Measurements from ENCODE around the gene SFI1.
A peak's percentile ranks its signal among the peaks of the same experiment; 100 is the strongest.

The SFI1 gene

DNA sequence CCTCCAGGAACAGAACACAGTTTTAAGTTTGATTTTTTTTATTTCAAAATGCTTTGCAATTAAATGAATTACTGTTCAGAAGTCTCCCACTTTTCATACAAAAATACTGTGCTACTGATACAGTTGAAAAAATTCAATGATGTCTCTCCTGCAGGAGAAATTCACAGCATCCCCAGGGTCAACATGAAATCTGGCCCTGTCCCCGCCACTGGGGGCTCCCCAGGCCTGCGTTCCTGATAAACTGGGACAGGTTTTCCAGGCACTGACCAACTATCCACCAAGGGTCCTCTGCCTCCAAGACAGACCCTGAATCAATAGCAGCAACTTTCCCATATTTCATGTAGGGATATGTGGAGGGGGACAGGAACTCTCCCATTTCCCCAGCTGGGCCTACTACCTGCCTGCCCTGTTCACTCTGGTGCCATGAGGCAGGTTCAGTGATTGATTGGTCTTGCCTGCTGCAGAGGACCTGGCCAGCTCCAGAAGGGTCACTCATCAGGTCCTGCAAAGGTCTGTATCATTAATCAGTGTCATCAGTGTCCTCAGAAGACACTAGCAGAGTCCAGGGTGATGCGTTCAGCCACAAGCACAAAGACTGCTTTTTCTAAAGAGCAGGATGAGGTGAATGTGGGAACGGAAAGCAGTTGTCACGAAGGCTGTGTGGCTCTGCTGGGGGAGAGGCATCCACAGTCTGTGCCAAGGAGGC lies 122.3 kb downstream of the SFI1 start:
- DNase-seq: no peak

DNA sequence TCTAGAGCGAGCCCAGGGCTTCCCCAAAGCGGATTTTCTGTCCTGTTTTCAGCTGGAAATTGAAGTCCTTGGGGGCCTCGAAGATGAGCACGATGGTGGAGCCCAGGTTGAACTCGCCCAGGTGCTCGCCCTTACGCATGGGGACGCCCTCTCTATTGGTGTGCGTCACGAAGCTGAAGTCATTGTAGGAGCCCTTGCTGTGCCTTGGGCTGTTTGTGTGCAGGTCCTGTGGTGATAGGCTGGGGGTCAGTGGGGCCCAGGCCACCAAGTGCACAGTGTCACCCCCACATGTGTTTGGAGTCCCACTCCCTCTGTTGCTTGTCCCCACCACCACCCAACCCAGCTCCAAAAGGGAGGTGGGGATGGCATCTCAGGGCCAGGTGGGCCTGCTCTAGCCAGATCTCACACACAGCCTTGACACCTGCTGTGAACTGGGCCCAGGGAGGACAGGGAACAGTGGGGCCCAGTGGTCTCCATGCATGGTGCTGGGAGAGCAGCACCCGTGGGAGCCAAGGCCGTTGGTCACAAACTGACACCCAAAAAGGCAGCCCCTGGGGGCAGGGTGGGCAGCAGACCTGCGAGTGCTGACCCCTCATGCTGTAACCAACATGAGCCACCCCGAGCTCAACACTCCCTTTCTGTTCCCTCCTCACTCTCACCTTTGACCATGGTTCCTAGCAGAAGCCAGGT lies 123.4 kb downstream of the SFI1 start:
- DNase-seq: no peak

DNA sequence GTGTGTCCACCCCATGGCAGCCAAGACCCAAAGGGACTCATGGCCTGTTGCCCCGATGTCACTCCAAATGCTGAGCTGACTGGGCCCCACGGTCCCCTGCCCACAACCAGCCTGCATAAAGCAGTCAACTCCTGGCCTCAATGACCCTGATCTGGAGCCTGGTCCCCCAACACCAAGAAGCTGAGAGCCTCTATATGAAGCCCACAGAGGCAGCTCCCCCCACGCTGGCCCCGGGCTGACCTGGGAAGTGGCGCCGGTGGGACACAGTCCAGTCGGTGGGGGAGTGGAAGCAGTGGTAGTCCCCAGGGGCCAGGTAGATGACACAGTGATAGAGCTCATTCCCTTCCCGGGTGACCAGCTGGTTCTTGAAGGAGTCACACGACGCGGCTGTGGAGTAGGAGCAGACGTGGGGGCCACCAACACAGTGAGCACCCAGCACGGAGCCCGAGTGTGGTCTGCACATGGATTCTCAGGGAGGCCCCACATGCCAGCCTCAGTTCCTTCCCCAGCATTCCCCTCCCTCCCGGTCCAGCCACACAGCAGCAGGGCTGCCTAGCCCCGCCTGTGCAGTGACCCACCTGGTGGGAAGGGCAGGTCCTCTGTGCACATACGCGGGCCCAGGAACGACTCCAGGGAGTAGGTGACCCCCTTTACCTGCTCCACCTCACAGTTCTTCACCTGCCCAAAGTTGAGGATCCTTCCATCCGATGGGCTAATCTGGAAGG lies 124.6 kb downstream of the SFI1 start:
- DNase-seq: no peak

DNA sequence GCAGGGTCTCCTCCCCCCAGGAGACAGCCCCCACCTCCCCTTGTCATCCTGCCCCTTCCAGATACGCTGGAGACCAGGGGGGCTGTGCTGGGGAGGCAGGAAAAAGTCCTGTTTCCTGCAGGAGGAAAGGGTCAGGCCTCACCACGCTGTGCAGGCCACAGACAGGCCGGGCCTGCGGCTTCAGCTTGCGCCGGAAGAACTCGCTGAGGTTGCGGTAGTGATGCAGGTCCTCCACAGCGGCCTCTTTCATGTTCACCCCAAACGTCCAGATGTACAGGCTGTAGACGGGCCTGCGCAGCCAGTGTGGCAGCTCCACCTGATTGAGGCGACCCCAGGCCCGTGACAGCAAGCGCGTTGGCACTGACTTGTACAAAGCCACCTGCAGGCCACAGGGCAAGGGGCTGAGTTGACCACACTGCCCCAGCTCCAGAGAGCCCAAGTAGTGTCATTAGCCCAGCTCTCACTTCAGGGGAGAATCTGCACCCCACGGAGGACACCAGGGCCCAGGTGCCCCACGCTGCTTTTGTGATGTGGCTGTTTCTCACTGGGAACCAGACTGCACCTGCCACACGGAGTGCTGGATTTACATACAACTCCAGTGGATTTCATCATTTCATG lies 125.3 kb downstream of the SFI1 start:
- DNase-seq: no peak

DNA sequence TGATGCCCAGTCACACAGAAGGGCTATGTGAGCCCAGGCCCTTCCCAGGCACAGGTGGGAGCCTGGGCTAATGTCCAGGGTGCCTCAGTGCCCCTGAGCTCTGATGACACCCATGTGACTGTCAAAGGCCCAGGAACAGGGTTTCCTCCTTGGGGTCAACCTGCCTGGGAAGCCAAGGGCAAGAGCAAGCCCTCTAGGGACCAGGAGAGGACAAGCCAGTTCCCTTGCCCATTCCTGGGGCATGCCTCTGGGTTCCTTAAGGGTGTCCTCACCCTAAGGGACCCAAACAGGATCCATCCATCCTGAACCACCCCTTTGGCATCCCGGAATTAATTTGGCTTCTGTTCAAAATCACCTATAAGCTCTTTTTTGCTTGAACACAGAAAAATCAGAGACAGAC lies 126.6 kb downstream of the SFI1 start:
- DNase-seq: no peak

DNA sequence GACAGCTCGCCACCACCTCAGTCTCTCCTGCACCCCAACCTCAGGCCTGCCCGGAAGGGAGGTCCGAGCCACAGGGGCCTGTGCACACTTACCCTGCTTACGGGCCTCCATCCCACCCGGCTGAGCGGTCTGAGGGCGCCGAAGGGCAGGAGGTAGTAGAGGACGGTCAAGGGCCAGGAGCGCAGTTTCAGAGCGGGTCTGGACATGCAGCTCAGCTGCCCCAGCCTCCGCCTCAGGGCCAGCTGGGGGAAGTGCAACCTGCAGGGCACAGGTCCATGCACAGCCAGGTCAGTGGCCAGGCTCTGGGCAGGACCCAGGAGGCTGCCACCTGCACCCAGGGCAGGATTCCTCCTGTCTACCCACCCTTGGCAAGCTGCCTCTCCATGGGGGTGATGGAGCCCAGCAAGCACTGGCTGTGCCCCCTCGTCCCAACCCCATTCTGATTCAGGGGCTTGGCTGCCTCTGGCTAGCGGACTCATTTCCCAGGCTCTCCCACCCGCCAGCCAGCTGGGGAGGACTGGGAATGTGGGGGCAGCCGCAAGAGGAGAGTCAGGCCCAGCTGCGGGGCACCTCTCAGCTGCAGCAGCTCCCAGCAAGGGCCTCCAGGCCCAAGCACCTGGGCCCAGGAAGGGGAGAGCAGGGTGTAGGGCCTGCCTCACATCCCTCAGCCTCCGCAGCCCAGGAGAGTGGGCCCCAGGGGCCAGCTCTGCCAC lies 127.4 kb downstream of the SFI1 start:
- DNase-seq: no peak

DNA sequence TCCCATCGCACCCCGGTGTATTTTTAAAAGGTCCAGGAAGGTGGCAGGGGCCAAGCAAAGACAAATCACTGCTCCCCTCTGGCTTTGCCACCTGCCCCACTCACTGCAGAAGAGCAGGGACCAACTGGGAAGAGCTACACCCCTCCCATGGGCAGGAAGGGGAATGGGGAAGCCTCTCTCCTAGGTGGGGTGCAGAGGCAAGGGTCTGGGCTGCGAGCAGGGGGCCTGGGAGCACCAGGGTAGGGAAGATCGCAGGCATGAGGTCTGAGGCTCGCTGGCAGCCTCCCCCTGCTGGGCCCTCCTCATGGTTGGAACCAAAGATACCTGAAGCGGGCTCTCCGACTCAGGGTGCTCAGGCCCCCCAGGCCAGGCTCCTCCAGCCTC lies 128.9 kb downstream of the SFI1 start:
- DNase-seq: no peak

DNA sequence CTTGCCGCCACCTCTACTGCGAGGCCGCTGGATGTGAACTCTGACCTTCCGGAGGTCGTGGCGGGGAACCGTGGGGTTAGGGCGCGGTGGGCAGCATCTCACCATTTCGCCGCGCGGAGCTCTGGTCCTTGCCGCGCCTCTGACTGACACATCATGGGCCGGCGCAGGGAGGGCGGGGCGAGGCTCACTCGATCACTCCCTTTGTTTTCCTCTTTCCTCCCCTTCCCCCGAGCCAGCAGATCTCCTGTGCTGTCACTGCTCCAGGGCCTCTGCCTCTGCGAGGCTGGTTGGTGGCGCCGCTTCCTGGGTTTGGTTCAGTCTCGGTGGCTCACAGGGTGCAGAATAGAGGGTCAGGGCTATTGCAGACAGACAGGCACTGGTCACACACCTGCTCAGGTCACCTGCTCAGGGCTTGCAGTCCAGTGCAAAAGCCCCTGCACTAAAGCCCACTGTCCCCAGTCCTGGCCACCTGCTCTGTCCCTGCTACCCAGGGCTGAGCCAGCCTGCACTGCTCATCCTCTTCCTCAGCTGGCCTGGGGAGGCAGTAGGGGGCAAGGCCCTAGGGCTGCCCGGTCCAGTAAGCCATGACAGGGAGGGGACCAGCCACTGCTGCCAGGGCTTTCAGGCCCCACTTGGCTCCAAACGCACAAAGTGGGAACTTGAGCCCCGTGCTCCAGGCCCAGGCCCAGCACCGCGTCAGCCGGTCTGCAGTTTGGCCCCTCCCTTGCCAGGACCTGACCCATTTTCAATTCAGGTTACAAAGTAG lies 129.5 kb downstream of the SFI1 start:
- peak; percentile 65 for DNase-seq

DNA sequence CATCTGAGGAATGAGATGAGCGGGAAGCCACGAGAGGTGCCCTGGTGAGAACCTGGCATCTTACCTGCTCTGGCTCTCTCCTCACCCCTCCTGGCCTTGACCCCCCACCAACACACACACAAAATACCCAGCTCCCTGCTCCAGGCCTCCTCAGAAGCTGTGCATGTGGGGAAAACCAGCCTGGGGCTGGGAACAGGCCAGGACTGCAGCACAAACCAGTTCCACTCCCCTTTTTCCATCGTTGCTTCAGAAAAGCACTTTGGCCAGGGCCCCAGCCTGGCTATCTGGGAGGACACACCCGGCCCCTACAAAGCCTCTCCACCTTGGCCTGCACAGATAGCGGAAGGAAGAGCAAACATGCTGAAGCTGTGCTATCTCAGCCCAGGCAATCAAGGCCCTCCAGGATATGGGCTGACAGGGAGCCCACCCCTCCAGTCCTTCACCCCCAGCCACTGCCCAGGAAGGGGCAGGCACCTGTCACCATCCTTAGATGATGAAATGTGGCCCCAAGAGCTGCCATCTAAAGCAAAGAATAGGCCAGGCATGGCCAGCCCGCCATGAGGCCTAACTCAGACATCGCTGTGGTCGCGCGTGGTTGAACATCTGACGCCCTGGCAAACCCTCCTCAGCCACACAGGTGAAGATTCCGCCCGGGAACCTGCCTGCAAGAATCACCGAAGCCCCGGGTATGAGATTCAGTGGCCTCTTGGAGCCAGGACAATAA lies 130.3 kb downstream of the SFI1 start:
- DNase-seq: peak; percentile 71

DNA sequence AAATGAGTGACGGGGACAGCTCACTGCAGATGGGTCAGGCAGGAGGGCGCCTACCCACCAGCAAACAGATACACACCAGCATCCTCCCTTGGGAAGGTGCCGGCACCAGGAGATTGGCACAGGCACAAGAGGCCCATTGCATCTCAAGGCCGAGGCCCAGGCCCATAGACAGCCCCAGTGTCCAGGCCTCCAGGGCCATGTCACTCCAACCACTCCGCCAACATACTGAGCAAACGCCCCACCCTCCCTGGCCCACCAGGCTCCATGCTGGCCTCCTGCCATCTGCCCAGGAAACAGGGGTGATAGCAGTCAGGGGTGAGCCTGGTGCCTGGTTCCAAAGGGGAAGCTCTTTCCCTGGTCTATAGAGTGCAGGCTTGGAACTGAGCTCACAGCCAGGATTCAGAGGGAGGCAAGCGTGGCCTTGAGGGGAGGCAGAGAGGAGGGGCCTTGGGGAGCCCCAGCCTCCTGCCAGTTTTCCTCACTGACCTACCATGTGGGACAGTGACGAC lies 130.9 kb downstream of the SFI1 start:
- no peak for DNase-seq

DNA sequence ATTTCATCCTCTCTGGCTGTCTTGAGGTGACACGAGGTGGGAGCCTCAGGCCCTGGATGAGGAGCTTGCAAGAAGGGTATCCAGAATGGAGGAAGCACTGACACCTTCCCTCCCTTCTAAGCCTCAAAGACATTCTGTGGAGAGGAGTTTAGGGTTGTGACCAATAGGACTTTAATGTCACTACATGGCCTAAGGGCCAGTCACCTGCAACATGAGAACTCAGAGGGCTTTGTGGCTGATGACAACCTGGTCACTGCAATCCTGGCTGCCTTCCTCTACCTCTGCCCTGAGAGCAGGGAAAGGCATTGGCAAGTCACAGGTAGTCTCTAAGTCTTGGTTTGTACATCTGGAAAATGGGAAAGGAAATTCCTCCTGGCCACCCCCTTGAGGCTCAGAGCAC lies 132.0 kb downstream of the SFI1 start:
- no peak for DNase-seq

DNA sequence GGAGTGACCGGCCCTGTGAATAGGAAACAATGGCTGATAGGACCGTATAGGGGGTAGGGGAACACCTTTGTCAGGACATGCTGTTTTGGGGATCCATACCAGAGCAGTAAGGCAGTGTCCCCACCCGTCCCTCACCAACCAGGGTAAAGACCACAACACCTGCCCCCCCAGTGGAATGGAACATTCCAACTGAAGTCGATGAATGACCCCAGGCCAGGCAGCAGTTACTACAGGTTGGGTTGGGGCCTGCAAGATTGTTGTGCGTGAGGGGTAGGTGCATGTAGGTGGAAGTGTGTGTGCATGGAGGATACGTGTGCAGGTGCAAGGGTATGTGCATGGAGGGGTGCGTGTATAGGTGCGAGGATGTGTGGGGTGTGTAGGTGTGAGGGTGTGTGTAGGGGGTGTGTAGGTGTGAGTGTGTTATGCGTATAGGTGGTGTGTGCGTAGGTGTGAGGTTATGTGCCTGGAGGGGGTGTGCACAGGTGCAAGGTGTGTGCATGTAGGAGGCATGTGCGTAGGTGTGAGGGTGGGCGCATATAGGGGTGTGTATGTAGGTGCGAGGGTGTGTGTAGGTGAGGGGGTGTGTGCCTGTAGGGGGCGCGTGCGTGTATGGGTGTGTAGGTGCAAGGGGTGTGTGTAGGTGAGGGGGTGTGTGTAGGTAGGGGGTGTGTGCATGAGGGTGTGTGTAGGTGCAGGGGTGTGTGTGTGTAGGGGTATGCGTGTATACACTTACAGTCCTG lies 132.8 kb downstream of the SFI1 start:
- DNase-seq: no peak

DNA sequence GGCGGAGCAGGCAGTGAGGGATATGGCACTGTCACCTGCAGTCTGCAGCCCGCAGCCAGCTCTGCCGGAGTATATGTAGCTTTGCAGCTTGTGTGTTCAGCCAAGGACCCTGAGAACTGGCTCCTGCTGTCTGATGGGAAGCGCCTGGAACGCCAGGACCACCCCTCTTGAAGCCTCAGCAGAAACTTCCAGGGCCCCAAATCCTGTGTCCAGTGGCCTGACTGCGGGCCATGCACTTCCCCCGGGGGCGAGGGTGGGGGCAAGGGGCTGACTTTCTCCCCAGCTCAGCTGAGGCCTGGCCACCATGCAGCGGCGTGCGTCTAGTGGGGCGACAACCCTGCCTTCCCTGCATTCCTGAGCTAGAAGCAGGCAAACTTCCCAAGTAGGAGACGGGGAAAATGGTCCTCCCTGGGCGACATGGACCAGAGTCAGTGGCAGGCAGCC lies 133.4 kb downstream of the SFI1 start:
- no peak for DNase-seq

DNA sequence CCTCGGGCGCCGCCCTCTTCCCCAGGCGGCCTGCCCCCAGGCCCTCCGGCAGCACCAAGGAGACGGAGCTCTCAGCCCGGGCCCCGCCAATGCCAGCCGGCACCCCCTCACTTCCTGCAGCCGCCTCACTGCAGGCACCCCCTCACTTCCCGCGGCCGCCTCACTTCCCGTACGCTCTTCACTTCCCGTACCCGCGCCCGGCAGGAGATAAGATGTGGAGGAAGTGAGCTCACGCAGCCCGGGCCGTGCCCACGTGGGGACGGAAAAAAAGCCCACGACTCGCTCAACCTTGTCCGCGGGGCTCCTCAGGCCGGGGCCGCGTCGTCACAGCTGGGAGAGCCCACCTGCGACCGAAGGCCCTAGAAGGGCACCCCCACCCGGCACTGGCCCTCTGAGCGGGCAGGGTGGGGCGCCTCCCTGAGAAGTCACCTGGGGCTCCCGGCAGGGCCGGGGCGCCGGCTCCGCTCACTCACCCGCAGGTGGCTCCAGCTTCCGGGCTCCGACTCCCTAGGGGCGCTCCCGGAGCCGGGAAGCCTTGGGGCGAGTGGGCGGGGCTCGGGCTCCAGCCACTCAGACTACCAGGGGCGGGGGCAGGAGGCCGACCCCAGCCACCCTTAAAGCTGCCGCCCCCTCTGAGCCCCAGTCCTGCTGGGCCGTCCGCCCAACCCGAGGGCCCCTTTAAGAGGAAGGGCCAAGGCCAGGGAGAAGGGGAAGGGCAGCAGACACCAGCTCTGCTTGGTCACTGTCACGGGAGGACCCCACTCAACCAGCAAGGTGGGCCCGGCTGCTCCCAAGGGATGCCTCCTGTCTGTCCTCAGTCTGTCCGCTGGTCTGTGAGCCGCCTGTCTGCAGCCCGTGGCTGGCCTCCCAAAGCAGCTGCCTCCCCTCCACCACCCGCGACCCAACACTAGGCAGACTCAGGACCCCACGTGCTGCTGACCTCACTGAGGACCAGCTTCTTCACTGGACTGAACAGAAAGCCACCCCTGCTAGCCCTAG lies 134.3 kb downstream of the SFI1 start:
- DNase-seq: peak; percentile 90

DNA sequence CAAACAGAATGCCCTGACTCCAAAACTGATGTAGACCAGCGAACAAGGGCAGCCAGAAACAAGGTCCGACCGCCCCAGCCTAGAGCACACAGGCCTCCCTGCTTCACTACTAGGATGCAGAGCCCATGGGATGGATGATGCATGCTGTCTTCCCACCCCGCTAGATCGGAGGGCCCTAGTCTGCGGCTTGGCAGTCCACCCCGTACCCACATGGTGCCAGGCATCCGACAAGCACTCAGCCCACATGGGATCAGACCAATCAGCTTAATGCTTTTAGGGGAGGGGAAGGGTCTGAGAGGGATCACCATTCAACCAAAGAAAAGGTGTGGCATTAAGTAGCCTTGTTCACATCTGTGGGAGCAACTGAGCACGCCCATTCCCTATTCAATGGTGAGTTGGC lies 135.1 kb downstream of the SFI1 start:
- no peak for DNase-seq

DNA sequence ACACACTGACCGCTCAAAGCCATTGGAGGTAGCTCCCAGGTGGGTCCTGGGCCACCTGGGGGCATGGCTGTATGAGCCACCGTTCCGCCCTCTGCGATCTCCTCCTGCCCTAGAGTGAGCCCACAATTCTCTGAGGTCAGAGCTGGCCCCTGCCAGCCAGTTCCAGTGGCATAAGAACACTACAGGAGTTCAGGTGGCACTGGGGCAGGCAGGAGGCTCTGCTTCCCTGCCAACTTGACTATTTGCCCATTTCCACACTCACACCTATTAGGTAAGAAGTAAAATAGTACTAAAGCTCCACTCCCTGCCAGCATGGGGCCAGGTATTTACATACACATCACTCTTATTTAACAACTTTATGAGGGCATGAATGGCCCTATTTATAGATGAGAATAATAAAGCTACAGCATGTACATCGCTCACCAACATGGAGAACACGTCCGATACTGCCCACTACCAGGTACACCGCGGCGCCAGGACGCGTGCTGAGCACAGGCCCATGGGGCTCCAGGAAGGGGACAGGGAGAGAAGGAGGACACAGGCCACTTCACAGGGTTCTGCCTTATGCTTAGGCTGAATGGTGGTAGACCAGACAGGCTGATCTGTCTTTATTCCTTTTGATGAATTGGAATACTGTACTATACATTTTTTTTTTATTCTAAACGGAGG lies 139.4 kb downstream of the SFI1 start:
- DNase-seq: no peak

DNA sequence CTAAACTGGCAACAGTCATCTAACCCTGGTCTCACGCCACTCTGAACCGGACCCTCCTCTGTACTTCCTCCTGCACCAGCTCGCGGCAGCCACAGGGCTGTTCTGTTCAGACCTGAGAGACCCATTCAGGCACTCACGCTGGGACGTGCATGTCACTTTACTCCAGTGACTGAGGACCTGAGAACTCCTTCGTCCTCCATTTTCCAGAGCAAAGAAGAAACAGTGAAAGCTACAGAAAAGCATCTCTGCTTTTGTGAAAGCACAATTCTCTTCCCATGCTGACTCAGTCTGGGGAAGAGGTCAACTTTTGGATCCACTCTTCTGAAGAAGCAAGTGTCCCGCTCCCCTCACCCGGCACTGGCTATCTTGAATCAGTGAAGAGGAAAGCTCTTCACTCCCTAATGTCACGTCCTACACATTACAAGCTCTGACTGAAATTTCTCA lies 141.1 kb downstream of the SFI1 start:
- DNase-seq: no peak

DNA sequence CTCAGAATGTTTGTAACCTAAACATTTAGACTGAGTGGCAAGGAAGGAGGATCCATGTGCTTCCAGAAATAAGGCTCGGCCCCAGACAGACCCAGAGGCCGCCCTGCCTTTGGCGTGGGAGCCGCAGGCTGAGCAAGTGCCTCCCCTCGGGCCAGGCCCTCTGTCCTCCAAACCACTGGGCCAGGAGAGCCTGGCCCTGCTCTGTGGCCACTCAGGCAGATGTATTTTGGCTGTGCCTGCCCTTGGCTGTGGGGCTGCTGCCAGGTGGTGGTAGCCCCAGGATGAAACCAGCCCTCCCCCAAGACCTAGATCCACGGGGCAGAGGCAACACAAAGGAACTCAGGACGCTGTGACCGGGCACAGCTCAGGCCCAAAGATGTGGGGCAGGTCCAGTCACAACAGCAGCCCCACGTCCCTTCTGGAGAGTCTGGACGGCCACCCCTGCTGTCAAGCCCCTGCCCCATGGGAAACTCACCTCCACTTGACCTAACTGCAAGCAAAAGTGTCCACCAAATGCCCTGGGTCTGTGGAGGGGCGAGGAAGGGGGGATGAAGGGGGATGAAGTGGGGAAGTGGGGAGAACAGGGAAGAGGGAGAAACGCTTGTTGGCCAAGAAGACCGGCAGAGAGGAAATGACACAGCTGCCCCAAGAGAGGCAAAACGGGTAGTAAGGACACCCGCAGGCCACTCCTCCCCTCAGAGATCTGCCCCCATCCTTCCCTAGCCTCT lies 141.7 kb downstream of the SFI1 start:
- no peak for DNase-seq
